ENCODE measurements around the gene BLOC1S1. TPM values are rescaled to one million over a fixed set of nuclear protein-coding genes. Genes with fewer than 3 reads are reported as not detected.

BLOC1S1 gene
- total and polyA plus RNA-seq, 9 of the 15 experiments (the other 6 are each of a cell fraction or from before 2014, with no cell fraction given), result 75.2 to 161 (median 98.8) TPM

DNA sequence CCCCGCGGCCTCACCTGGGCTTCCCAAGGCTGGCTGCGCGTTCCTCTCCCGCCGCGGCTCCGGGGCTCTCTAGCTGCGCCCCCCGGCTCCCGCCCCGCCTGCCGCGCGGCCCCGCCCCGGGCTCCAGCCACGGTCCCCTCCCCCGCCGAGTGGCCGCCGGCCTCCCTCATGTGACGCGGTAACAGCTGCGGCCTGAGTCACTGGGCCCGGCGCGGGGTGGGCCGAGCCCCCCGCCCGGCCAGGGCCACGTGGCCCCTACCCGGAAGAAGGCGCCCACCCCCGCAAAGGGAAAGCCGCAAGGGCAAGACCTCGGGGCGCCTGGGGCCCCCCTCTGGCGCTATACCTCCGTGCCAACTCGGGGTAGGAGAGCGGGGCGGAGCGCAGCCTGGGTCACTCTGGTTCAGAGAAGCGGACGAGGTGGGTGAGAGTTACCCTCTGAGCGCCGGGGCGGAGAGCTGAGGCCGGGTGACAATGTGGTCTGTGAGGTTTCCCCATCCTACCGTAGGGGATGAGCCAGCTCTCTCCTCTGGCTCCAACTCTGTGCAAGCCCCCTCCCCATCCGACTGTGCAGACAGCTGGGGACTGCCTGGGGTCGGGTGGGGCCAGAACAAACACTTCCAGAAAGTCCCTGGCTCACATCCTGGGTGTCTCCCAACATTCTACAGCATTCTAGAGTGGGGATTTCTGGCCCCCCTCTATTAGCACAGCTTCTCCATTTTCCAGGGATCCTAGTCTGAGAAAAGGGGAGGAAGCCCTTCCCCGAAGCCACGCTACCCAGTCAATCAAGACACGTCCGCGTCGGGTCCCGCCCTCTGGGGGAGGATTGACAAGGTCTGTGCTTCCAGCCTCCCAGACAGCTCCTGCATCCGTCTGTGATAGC lies 13.3 kb downstream of the BLOC1S1 start, which contains the start of gene CD63 (continued):
- TF ChIP-seq, protein P1, sequence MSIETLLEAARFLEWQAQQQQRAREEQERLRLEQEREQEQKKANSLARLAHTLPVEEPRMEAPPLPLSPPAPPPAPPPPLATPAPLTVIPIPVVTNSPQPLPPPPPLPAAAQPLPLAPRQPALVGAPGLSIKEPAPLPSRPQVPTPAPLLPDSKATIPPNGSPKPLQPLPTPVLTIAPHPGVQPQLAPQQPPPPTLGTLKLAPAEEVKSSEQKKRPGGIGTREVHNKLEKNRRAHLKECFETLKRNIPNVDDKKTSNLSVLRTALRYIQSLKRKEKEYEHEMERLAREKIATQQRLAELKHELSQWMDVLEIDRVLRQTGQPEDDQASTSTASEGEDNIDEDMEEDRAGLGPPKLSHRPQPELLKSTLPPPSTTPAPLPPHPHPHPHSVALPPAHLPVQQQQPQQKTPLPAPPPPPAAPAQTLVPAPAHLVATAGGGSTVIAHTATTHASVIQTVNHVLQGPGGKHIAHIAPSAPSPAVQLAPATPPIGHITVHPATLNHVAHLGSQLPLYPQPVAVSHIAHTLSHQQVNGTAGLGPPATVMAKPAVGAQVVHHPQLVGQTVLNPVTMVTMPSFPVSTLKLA (conservative IDR thresholded peaks at IDR 0.05), result peak; percentile 99 to 100
- peak; percentile 58; the same call in 1 of the 2 replicates for TF ChIP-seq SMARCE1 (IDR thresholded peaks at IDR 0.05)
- TF ChIP-seq, protein P2, sequence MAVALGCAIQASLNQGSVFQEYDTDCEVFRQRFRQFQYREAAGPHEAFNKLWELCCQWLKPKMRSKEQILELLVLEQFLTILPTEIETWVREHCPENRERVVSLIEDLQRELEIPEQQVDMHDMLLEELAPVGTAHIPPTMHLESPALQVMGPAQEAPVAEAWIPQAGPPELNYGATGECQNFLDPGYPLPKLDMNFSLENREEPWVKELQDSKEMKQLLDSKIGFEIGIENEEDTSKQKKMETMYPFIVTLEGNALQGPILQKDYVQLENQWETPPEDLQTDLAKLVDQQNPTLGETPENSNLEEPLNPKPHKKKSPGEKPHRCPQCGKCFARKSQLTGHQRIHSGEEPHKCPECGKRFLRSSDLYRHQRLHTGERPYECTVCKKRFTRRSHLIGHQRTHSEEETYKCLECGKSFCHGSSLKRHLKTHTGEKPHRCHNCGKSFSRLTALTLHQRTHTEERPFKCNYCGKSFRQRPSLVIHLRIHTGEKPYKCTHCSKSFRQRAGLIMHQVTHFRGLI (CRISPR knock-in tag; IDR thresholded peaks at IDR 0.05), result no peak
- TF ChIP-seq TCFL5 (CRISPR knock-in tag; conservative IDR thresholded peaks at IDR 0.05), result no peak
- peak; percentile 99 for TF ChIP-seq EGR1 (conservative IDR thresholded peaks at IDR 0.05)
- peak; percentile 54; the same call in 1 of the 2 replicates for TF ChIP-seq CC2D1A (IDR thresholded peaks at IDR 0.05)
- no peak for TF ChIP-seq RAD21 (CRISPR knock-in tag; conservative IDR thresholded peaks at IDR 0.05 in 1 of 2, IDR thresholded peaks at IDR 0.05 in 1 of 2)
- TF ChIP-seq, protein P3, sequence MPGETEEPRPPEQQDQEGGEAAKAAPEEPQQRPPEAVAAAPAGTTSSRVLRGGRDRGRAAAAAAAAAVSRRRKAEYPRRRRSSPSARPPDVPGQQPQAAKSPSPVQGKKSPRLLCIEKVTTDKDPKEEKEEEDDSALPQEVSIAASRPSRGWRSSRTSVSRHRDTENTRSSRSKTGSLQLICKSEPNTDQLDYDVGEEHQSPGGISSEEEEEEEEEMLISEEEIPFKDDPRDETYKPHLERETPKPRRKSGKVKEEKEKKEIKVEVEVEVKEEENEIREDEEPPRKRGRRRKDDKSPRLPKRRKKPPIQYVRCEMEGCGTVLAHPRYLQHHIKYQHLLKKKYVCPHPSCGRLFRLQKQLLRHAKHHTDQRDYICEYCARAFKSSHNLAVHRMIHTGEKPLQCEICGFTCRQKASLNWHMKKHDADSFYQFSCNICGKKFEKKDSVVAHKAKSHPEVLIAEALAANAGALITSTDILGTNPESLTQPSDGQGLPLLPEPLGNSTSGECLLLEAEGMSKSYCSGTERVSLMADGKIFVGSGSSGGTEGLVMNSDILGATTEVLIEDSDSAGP (CRISPR knock-in tag; IDR thresholded peaks at IDR 0.05), result no peak
- TF ChIP-seq TRIM24 (IDR thresholded peaks at IDR 0.05), result peak in 1 of 2 experiments; percentile 47; a peak in 1 of 4 replicates
- TF ChIP-seq SNIP1 (IDR thresholded peaks at IDR 0.05; ENCODE audit: low read depth), result no peak
- no peak for TF ChIP-seq NR2C1 (IDR thresholded peaks at IDR 0.05)
- TF ChIP-seq NR2C1 (tag; IDR thresholded peaks at IDR 0.05), result no peak
- TF ChIP-seq, protein P4, sequence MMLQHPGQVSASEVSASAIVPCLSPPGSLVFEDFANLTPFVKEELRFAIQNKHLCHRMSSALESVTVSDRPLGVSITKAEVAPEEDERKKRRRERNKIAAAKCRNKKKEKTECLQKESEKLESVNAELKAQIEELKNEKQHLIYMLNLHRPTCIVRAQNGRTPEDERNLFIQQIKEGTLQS (IDR thresholded peaks at IDR 0.05), result peak; percentile 80
- TF ChIP-seq, protein P4 (CRISPR knock-in tag; conservative IDR thresholded peaks at IDR 0.05), result 0 out of 2 replicates have a peak, but pooled peaks have one; percentile 63
- TF ChIP-seq, protein P5, sequence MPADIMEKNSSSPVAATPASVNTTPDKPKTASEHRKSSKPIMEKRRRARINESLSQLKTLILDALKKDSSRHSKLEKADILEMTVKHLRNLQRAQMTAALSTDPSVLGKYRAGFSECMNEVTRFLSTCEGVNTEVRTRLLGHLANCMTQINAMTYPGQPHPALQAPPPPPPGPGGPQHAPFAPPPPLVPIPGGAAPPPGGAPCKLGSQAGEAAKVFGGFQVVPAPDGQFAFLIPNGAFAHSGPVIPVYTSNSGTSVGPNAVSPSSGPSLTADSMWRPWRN (IDR thresholded peaks at IDR 0.05; ENCODE audit: low read depth), result 0 out of 2 replicates have a peak, but pooled peaks have one; percentile 39
- 0 out of 2 replicates have a peak, but pooled peaks have one; percentile 23 for TF ChIP-seq BACH1 (tag; IDR thresholded peaks at IDR 0.05)
- TF ChIP-seq TAF9B (IDR thresholded peaks at IDR 0.05; ENCODE audit: partially characterized antibody), result peak; percentile 95
- peak; percentile 16; the same call in 1 of the 2 replicates for TF ChIP-seq SMARCA5 (IDR thresholded peaks at IDR 0.05)
- TF ChIP-seq BRD9 (IDR thresholded peaks at IDR 0.05; ENCODE audit: low read depth, partially characterized antibody), result peak; percentile 53
- TF ChIP-seq, protein P6, sequence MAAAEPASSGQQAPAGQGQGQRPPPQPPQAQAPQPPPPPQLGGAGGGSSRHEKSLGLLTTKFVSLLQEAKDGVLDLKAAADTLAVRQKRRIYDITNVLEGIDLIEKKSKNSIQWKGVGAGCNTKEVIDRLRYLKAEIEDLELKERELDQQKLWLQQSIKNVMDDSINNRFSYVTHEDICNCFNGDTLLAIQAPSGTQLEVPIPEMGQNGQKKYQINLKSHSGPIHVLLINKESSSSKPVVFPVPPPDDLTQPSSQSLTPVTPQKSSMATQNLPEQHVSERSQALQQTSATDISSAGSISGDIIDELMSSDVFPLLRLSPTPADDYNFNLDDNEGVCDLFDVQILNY (CRISPR knock-in tag; IDR thresholded peaks at IDR 0.05), result no peak
- peak; percentile 98 for TF ChIP-seq ZBTB7A (IDR thresholded peaks at IDR 0.05; ENCODE audit: borderline replicate concordance, control insufficient read depth, low read depth, low read length)
